ENCODE results near the gene SAMD8. TPM values are rescaled to one million over a fixed set of nuclear protein-coding genes. Genes with fewer than 3 reads are reported as not detected.
"Not testable (repeated sequence)": the region's sequence is repeated elsewhere in the genome, so short reads cannot be mapped to it uniquely, and the experiment has no call there.

SAMD8 gene
- polyA plus RNA-seq, 5 donors, result 9.9 to 16.7 (median 14.2) TPM

- DNase-seq, result not testable (repeated sequence)
These were observed 22.2 kb downstream of the SAMD8 start for GRCh38 chr10:75133701-75134100.

GRCh38 chr10:75136346-75136745 lies 24.9 kb downstream of the SAMD8 start:
- no peak for DNase-seq

- DNase-seq, result no peak
These were observed 26.3 kb downstream of the SAMD8 start for GRCh38 chr10:75137533-75138438.

DNA sequence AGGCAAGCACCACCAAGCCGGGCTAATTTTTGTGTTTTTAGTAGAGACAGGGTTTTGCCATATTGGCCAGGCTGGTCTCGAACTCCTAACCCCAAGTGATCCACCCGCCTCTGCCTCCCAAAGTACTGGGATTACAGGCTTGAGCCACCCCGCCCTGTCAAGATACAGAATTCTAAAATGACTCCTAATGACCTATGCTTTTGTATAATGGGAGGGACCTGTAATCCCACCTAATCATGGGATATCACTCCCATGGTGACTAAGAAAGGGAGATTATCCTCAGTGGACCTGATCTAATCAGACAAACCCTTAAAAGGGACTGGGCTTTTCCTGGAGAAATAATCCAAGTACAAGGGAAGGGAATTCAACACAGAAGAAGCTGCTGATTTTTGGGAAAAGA lies 28.8 kb downstream of the SAMD8 start:
- no peak for DNase-seq

DNA sequence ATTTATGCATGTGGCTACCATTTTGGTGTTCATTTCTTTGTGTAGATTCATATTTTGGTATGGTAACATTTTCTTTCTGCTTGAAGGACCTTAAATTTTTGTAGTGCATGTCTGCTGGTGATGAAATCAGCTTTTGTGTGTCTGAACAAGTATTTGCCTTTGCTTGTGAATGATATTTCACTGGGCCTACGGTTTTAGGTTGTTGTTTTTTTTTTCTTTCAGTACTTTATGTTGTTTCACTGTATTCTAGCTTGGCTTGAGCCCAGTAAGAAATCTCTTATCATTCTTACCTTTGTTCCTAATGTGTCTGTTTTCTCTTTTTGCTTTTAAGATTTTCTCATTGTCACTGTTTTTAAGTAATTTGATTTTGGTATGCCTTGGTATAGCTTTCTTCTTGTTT lies 31.9 kb downstream of the SAMD8 start:
- DNase-seq, result no peak

- DNase-seq, result no peak
These were observed 34.1 kb downstream of the SAMD8 start for GRCh38 chr10:75145590-75145989.

DNA sequence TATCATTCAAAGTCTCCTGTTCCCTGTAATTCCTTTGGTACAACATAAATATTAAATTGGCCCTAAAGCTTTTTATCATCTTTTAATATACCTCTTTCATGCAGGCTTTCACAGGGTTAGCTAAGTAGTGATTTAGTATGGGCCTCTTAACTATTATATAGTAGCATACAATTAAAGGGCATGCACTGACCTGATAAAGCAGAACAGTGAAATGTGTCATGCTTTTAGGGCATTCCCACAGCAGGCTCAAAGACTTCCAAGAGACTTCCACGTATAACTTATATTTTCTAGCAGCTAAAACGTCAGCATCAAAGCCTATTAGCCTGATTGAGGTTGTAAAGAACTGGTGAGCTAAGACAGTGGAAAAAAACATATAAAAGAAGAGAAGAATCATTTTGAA lies 35.3 kb downstream of the SAMD8 start:
- no peak for DNase-seq

DNA sequence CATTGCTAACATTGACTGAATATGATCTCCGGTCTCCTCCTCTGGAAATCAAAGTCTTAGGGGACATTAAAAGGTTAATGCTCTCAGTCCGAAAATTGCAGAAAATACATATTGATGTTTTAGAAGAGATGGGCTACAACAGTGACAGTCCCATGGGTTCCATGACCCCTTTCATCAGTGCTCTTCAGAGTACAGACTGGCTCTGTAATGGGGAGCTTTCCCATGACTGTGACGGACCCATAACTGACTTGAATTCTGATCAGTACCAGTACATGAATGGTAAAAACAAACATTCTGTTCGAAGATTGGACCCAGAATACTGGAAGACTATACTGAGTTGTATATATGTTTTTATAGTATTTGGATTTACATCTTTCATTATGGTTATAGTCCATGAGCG lies 39.2 kb downstream of the SAMD8 start:
- DNase-seq, result no peak

GRCh38 chr10:75159519-75159918 lies 48.1 kb downstream of the SAMD8 start:
- no peak for DNase-seq

DNA sequence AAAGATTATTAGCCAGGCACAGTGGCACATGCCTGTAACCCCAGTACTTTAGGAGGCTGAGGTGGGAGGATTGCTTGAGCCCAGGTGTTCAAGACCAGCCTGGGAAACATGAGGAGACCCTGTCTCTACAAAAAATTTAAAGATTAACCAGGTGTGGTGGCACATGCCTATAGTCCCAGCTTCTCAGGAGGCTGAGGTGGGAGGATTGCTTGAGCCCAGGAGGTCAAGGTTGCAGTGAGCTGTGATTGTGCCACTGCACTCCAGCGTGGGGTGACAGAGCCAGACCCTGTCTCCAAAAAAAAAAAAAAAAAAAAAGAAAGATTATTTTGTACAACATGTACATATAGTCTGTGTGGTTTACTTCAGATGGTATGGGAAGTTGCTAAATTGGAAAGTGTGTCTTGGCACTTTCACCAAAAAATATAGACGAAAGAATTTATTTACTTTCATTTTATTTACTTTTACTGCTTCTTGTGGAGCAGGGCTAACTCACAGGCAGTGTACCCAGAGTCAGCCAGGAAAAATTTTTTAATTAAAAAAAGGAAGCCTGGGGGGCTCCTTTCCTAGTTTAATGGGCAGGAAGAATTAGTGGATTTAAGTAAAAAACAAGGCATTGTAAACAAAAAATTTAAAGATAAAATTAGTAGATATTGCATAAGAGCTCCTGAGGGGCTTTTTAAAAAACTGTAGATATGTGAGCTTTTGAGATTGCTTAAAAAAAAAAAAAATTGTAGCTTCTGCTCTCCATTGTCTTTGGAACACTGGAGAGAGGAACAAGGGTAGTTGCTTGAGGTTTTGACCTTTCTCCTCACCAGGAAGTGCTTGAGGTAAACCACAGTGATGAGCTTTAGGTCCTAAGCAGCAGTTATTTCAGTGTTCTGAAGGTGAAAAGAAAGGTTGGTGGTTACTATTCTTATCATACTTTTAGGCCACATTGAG lies 54.5 kb downstream of the SAMD8 start:
- DNase-seq, result no peak

- DNase-seq, result no peak
These were observed 55.1 kb downstream of the SAMD8 start for GRCh38 chr10:75166623-75166972.

- no peak for DNase-seq
These were observed 56.8 kb downstream of the SAMD8 start for GRCh38 chr10:75168275-75168674.

GRCh38 chr10:75170215-75170614 lies 58.8 kb downstream of the SAMD8 start:
- DNase-seq, result no peak

DNA sequence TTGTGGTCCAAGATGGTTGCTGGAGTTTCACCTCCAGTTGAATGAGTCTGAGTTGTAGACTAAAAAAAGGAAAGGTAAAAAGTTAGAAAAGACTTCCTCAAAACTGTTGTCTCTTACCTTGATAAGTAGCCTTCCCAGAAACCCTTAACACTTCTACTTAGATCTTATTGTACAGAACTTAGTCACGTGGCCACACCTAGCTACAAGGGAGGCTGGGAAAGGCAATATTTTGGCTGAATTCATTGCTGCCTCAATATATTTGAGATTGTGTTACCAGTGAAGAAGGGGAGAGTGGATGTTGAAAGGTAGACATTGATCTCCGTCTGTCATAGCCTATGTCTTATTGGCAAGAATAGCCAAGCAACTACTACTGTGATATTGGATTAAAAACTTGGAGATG lies 63.6 kb downstream of the SAMD8 start:
- no peak for DNase-seq

DNA sequence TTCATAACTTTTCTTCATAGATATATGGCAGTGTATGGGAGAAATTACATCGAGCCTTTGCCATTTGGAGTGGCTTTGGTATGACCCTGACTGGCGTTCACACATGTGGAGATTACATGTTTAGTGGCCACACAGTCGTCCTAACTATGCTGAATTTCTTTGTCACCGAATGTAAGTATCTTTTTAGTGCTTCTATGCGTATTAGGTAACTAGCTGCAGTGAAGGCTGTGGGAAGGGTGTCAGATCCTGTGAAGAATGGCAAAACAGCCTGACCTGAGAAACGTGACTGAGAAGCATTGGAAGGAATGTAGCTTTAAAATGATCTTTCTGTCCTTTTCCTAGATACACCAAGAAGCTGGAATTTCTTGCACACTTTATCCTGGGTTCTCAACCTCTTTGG lies 64.6 kb downstream of the SAMD8 start:
- DNase-seq, result no peak

GRCh38 chr10:75176736-75177135 lies 65.3 kb downstream of the SAMD8 start:
- no peak for DNase-seq

DNA sequence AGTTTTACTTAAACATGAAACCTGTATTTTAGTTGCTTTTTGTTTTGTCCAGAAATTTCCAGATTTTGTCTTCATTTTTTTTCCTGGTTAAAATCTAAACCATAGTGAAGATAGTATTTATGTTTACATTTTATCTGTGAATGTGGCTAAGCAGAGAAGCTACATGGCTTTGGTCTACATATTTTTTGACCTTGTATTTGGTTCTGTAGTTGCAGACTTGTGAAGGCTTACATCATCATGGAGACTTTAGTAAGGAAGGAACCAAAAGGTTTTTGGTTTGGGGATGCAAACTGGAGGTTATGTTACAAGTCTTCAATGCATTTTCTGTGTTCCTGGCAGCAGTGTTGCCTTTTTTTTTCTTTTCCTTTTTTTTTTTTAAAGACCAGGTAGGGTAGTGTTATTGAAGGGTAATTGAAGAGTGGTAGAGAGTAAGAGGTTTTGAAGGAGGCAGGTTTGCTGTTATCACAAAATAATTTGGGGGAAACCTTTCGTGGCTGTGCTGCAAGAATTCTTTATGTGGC lies 68.3 kb downstream of the SAMD8 start:
- DNase-seq, result no peak

DNA sequence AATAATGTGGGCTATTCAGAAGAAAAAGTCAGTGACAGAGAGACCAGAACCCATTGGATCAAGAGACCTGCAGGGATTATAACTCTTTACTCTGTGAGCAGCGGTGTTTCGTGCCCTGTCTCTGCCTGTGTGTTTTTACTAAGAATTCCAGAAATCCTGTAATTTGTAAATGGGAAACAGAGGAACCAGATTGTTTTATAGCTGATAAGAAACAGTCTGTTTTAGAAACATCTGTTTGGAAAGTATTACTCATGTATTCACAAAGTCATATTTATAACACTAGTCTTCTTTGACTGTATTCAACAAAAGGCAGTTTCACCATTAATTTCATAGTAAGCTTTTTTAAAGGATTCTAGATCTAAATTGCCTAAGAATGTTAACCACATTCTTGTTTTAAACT lies 69.1 kb downstream of the SAMD8 start:
- no peak for DNase-seq

- DNase-seq, result no peak
These were observed 69.6 kb downstream of the SAMD8 start for GRCh38 chr10:75181073-75181472.

GRCh38 chr10:75186310-75186709 lies 74.9 kb downstream of the SAMD8 start:
- no peak for DNase-seq

DNA sequence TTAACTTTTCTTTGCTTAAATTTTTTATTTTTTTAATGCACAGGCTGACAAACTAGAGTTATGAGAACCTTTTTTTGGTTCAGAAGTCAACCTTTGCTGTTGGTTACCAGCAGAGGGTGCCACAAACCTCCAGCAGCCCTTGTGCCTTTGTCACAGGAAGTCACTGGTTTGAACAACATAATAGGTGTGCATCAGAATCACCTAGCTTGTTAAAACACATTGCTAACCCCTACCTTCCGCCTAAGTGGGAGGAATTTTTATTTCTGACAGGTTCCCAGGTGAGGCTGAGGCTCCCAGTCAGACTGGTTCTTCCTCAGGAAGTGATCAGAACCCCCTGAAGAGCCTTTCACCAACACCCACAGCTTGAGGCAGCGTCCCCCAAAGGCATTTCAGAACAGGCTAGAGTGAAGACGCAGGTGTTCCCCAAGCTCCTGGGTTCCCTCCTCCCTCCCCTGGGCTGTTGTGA lies 76.5 kb downstream of the SAMD8 start:
- DNase-seq, result peak; percentile 10 to 20

DNA sequence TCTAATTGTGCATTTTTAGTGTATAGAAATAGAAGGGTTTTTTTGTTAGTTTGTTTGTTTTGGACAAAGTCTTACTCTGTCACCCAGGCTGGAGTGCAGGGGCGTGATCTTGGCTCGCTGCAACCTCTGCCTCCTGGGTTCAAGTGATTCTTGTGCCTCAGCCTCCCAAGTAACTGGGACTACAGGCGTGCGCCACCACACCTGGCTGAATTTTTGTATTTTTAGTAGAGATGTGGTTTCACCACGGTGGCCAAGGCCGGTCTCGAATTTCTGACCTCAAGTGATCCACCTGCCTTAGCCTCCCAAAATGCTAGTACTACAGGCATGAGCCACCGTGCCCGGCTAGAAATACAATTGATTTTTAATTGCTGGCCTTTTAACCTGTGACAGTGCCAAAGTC lies 77.1 kb downstream of the SAMD8 start:
- DNase-seq, result not testable (repeated sequence)
